Keratinocyte (primary cell): ENCODE data around the gene ARFGEF3.

ENCODE experiments used
- EZH2 ChIP-seq: IDR thresholded peaks from one replicate; pipeline ENCODE4 v1.6.1; 2012; ENCODE audit warnings: inconsistent platforms, mild to moderate bottlenecking, low read length, moderate library complexity
- TF ChIP-seq, protein P1 (sequence below), 3 experiments: IDR thresholded peaks in 1 of 3; conservative IDR thresholded peaks in 1 of 3; optimal IDR thresholded peaks in 1 of 3; 2 replicates in 2 of 3; 3 replicates in 1 of 3; pipeline versions ENCODE3 to v1.5.1; 2011; ENCODE audit warnings: low read length in 3 of 3, mild to moderate bottlenecking in 3 of 3, moderate library complexity in 2 of 3, control low read depth in 1 of 3, inconsistent platforms in 1 of 3; ENCODE audit not compliant: insufficient read depth in 2 of 3; ENCODE audit errors: extremely low read depth in 1 of 3

DNA sequence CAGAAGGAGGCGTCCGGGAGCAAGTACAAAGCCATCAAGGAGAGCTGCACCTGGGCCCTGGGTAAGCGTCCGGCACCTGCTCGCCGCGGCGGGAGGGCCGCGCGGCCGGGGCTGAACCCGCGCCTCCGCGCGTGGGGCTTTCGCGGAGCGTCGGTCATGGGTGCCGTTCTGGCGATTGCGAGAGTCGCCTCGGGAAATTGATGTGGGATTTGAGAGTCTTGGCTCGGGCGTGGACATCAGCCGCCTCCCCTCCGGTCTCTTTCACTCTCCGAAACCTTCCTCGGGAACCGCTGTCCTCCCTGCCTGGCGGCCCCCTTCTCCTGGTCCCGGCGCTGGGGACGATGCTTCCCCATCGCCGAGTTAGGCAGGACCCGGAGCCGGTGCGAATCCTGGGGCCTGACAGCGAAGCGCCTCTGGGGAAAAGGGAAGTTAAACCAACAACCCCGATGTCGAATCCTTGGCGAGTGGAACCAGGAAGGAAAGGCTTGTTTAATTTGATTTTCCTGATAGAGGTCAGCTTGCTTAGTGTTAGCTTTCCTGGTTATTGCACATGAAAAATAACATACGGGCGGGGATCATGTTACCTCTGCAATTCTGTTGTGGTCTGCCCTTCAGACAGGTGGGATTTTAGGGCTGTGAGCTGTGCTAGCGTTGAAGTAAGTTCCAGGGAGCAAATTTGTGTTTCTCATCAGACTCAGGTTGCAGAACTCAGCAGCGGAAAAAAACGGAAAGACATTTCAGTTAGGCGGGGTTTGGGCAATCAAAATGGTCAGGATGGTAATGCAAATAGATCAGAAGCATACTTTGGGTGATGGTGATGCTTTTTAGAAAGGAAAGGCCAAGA lies 594 bp downstream of the ARFGEF3 start:
- TF ChIP-seq, protein P1, sequence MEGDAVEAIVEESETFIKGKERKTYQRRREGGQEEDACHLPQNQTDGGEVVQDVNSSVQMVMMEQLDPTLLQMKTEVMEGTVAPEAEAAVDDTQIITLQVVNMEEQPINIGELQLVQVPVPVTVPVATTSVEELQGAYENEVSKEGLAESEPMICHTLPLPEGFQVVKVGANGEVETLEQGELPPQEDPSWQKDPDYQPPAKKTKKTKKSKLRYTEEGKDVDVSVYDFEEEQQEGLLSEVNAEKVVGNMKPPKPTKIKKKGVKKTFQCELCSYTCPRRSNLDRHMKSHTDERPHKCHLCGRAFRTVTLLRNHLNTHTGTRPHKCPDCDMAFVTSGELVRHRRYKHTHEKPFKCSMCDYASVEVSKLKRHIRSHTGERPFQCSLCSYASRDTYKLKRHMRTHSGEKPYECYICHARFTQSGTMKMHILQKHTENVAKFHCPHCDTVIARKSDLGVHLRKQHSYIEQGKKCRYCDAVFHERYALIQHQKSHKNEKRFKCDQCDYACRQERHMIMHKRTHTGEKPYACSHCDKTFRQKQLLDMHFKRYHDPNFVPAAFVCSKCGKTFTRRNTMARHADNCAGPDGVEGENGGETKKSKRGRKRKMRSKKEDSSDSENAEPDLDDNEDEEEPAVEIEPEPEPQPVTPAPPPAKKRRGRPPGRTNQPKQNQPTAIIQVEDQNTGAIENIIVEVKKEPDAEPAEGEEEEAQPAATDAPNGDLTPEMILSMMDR (optimal IDR thresholded peaks at IDR 0.05 in 1 of 3, IDR thresholded peaks at IDR 0.05 in 1 of 3, conservative IDR thresholded peaks at IDR 0.05 in 1 of 3; ENCODE audit: extremely low read depth in 1 of 3, insufficient read depth in 2 of 3, low read length in 3 of 3): no peak
- peak; percentile 45 for TF ChIP-seq EZH2
